ENCODE measurements around the gene NKD1.

NKD1 gene

GRCh38 chr16:50657241-50657640, 109.0 kb downstream of the NKD1 start:
- DNase-seq = no peak

GRCh38 chr16:50659806-50660205, 111.6 kb downstream of the NKD1 start:
- no peak for DNase-seq

- DNase-seq = no peak
Observed at GRCh38 chr16:50662306-50662940, 114.2 kb downstream of the NKD1 start.

- DNase-seq = no peak
Observed at GRCh38 chr16:50664270-50664669, 116.1 kb downstream of the NKD1 start.

GRCh38 chr16:50665128-50665878, 117.1 kb downstream of the NKD1 start:
- DNase-seq = peak; percentile 65

GRCh38 chr16:50666658-50667496, 118.7 kb downstream of the NKD1 start:
- no peak for DNase-seq

- DNase-seq = no peak
Observed at GRCh38 chr16:50667497-50668367, 119.5 kb downstream of the NKD1 start.

- no peak for DNase-seq
Observed at GRCh38 chr16:50668368-50669008, 120.3 kb downstream of the NKD1 start.

- no peak for DNase-seq
Observed at GRCh38 chr16:50669741-50670140, 121.5 kb downstream of the NKD1 start.

GRCh38 chr16:50670476-50670875, 122.3 kb downstream of the NKD1 start:
- no peak for DNase-seq

- no peak for DNase-seq
Observed at GRCh38 chr16:50671644-50672260, 123.6 kb downstream of the NKD1 start.

- DNase-seq = no peak
Observed at GRCh38 chr16:50673496-50674275, 125.5 kb downstream of the NKD1 start.

GRCh38 chr16:50674831-50675230, 126.6 kb downstream of the NKD1 start:
- DNase-seq = no peak

GRCh38 chr16:50675686-50676610, 127.8 kb downstream of the NKD1 start:
- no peak for DNase-seq

GRCh38 chr16:50676684-50677225, 128.6 kb downstream of the NKD1 start:
- no peak for DNase-seq

GRCh38 chr16:50677351-50677750, 129.2 kb downstream of the NKD1 start:
- no peak for DNase-seq

- no peak for DNase-seq
Observed at GRCh38 chr16:50678531-50678930, 130.3 kb downstream of the NKD1 start.

GRCh38 chr16:50679266-50679665, 131.1 kb downstream of the NKD1 start:
- no peak for DNase-seq
